Activated T-cell treated with anti-CD3 and anti-CD28 coated beads for 24 hours (primary cell): ENCODE results near the gene PTPN3.
"Not testable (repeated sequence)": the region's sequence is repeated elsewhere in the genome, so short reads cannot be mapped to it uniquely, and the experiment has no call there.

Experiments
- DNase-seq: peaks from one replicate; pipeline ENCODE4 v3.0.0-alpha.2; 2020; ENCODE audit warnings: low read depth

Gene PTPN3, protein sequence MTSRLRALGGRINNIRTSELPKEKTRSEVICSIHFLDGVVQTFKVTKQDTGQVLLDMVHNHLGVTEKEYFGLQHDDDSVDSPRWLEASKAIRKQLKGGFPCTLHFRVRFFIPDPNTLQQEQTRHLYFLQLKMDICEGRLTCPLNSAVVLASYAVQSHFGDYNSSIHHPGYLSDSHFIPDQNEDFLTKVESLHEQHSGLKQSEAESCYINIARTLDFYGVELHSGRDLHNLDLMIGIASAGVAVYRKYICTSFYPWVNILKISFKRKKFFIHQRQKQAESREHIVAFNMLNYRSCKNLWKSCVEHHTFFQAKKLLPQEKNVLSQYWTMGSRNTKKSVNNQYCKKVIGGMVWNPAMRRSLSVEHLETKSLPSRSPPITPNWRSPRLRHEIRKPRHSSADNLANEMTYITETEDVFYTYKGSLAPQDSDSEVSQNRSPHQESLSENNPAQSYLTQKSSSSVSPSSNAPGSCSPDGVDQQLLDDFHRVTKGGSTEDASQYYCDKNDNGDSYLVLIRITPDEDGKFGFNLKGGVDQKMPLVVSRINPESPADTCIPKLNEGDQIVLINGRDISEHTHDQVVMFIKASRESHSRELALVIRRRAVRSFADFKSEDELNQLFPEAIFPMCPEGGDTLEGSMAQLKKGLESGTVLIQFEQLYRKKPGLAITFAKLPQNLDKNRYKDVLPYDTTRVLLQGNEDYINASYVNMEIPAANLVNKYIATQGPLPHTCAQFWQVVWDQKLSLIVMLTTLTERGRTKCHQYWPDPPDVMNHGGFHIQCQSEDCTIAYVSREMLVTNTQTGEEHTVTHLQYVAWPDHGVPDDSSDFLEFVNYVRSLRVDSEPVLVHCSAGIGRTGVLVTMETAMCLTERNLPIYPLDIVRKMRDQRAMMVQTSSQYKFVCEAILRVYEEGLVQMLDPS

DNA sequence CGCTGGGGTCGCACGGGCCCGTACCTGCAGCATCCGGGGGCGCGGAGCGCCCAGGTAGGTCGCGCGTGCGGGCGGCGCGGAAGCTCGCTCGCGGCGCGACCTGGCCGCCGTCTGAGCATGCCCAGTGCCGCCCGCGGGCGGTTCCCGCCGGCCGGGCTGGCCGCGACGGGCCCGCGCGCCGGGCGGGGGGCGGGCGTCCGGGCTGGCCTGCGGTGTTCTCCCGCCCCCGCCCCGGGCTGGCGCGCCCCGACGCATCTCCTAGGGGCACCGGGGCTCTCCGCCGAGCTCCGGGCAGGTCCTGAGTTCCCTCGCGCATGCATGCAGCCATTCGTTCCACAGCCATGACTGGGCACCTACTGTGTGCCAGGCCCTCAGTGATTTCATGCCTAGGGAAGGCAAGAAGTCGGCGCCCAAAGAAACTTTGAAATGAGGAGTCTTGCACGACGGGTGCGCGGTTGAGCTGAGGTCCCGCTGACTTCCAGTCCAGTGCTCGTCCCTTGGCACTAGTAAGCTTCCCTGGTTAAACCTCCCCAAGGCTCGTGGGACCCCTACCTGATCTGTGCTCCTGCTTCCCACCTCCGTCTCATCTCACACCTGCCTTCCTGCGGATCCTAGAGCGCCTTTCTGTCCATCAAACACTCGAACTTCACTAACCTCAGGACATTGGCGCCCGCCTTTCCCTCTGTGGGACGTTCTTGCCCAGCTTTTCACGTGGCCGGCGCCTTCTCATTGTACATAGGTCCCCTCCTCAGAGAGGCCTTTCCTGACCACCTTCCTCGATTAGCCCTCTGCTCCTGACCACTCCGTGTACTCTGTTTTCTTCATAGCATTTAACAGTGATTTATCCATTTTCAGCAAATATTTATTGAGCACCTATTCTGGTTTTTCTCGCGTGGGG, at the start of gene PTPN3:
Gene PTPN3 (minus strand): TSS at position 113 of the 898 bp plus-strand sequence. CDS start 34,873 bp downstream, outside the sequence.
- no peak for DNase-seq

DNA sequence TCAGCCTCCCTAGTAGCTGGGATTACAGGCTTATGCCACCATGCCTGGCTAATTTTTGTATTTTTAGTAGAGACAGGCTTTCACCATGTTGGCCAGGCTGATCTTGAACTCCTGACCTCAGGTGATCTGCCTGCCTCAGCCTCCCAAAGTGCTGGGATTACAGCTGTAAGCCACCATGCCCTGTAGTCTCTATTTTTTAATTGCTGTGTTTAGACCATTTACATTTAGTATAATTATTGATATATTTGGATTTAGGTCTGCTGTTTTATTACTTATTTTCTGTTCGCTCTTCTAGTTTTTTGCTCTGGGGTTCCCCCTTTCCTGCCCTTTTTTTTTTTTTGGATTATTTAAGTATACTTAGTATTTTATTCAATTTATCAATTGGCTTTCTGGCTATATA, 46.8 kb upstream of the PTPN3 start:
- DNase-seq = not testable (repeated sequence)

DNA sequence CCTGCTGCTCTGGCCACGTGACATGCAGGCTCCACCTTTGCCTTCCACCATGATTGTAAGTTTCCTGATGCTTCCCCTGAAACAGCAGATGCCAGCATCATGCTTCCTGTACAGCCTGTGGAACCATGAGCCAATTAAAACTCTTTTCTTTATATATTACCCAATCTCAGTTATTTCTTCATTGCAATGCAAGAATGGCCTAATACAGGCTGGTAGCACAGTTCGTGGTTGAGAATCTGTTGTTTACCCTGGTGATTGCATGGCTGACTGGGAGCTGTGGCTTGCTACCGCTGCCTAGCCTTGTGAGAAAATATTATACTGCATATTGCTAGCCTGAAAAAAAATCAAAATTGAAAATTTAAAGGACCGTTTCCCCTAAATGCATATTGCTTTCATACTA, 44.8 kb upstream of the PTPN3 start:
- no peak for DNase-seq

DNA sequence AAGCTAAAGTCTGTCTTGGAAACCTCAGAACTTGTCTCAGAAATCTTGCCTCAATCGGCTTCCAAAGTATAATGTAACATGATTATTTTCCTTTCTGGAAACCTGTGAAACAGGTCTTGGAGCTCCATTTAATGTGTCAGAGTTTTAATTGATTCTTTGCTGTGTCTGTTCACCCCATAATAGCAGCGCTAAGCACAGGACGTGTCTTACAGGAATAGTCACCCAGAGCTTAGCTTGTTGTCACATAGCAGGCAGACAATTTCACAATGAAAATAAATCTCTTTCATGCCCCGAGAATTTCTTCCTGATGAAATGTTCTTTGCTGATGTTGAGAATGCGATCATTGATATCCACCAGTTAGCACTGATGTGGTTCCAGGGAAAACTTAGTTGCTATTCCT, 40.2 kb upstream of the PTPN3 start:
- no peak for DNase-seq

DNA sequence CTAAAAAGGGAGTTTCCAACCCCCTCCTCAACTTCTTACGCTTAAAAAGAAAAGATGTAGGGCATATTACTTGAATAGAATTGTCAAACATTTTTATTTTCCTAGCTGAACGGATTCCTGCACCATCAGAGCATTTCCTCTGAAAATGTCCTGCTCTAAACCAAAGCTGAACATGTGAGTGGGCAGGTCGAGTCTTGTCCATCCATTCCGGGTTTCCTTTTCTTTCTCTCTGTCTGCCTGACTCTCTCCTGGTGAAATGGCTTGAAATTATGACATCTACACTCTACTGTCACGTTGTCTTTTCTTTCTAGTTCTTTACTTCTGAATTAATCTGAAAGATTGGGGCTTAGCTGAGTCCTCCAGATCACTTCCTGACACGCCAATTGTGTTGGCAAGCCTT, 39.2 kb upstream of the PTPN3 start:
- DNase-seq = no peak

DNA sequence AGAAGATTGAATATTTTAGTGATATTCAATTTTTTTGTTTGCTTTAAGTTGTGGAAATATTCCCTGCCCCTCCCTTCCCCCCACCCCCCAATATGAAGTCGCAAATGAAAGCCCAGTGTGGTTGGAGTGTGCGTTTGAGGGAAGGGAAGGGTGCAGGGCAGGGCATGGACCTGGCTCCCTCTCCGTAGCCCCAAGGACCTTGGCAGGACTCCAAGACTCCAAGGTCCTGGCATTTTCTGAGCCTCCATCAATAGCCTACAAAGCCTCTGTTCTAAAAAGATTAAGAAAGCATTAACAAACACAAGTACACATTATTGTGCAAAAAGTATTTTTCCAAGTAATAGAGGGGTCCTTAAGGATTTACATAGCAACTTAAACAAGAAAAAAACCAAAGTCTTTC, 38.8 kb upstream of the PTPN3 start:
- no peak for DNase-seq

DNA sequence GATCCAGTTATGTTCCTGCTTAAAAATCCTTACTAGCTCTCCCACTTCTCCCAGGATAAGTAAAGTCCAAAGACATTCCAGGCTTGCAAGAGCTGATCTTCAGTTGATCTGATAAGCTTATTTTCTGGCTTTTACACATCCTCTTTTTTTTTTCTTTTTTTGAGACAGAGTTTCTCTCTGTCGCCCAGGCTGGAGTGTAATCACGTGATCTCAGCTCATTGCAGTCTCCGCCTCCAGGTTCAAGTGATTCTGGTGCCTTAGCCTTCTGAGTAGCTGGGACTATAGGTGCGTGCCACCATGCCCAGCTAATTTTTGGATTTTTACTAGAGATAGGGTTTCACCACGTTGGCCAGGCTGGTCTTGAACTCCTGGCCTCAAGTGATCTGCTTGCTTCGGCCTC, 37.3 kb upstream of the PTPN3 start:
- no peak for DNase-seq

DNA sequence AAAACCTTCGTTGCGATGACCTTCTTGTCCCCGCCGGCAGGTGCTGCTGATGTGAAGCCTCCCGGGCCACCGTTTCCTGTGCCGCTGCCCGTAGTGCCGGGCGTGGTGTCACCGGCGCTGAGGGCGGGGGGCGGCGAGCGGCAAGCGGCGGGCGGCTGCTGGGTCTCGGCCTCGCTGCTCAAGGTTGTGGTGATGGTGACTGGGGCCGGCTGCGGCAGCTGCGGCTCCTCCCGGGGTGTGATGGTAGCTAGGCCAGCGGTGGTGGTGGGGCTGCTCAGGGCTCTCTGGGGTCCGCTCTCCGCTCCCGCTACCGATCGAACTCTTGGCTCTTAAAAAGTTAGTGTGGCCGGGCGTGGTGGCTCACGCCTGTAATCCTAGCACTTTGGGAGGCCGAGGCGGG, 36.0 kb upstream of the PTPN3 start:
- DNase-seq = no peak

DNA sequence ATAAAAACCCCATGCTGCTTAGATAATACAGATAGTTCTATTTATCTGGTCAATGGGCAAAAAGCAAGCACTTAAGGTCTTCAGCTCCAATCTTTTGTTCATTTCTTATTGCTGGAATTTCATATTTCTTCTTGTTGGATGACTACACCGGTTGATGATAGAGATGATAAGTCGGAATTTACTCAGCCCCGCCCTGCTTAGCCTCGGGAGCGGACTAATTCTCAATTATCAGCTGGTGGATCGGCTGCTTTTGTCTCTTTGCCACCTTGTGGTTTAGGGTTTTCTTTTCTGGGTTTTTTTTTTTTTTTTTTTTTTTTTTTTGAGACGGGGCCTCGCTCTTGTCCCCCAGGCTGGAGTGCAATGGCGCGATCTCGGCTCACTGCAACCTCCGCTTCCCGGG, 34.5 kb upstream of the PTPN3 start:
- not testable (repeated sequence) for DNase-seq

DNA sequence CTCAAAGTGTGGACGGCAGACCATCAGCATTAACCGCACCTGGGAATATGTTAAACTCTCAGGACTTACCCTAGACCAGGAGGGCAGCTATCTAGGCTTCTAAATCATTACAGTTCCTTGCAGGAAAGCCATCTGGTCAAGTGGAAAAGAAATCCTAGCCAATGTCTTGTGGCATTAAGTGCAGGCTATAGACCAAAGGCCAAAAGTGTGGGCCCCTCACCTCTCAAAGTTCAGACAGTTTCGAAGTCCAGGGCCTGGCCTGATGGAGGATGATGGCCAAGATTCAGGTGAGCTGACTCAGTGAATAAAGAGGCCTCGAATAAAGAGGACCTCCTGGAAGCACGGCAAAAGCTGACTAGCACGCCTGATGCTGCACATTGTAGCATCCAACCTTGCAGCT, 24.0 kb upstream of the PTPN3 start:
- DNase-seq = no peak

DNA sequence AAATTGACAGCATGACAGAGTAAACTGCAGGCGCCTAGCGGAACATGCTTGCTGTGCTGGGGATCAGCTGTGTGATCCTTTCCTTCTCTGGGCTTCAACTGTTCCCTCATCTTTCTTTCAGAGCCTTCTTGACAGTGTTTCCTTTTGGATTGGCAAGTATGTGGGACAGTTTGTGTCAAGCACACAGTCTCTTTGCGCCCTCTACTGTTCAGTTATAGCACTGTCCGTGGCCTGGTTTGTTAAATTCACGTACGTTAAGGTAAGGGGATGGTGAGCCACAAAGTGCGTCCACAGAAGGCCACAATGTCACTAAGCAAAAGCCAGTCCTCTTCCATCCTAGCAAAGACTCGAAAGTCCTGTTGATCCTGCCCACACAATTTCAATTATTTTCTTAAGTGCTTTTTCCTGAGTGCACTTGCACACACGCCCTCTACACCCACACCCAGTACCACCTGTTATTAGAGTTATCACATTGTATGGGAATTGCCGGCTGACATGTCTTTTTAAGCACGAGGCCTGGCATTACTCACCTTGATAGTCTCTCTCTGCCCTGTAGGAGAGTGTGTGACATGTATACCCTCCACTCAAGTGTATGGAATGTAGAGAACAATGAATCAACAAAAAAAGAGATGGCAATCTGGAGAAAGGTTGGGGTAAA, 22.5 kb upstream of the PTPN3 start:
- peak; percentile 20 for DNase-seq

DNA sequence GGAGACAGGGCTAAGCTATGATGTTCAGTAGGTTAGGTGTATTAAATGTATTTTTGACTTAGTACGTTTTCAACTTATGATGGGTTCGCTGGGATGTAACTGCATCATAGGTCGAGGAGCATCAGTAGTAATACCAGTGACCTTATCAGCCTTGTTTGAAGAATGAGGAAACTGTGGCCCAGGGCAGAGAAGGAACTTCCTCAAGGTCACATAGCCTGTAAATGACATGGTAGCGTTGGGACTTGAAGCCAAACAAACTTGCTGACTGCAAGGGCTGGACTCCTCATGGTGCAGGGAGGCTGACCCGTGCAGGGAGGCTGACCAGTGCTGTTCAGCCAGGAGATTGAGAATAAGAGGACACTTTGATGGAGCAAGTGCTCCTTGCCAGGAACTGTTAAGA, 21.3 kb upstream of the PTPN3 start:
- no peak for DNase-seq

DNA sequence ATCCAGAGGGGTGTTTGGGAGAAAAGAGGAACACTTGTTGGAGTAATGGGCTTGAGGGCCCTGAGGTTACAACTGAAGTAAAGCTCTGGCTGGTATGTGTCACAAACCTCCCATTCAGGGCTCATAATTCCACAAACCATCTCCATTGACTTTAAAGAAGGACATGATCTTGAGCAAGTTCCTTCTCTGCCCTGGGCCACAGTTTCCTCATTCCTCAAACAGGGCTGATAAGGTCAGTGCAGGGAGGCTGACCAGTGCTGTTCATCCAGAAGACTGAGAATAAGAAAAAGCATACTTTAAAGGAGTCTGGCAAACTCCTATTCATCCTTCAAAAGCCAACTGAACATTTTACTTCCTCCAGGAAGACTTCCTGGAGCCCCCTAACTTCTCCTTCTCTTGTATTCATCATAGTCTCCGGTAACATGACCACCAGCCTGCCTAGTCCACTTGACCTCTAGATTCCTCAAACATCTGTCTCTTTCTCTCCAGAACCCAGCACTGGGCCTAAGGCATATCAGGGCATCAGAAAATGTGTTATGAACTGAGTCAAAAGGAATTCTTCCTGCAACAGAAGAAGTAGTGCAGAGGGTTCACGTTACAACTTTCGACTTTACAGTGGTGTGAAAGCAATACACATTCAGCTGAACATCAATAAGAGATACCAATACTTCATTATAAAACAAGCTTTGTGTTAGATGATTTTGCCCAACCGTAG, 20.7 kb upstream of the PTPN3 start:
- no peak for DNase-seq

DNA sequence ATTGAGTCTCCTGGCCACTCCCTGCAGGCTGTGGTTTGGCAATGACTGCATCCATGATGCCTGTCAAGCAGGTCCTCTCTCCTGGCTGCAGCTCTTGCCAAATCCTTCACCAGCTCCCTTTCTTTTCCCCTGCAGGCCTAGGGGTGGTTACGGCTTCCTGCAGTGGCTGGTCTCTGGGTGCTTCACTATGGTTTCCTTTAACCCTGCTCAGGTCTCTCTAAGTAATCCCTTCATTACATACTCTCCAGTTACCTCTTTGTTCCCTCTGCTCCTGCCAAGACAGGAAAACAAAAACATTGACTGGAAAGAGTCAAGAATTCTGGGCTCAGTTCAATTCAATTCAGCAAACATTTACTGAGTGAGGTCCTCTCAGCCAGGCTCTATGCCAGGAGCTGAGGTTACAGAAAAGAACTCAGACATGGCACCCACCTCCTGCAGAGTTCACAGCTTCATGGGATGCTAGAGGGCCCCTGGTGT, 19.8 kb upstream of the PTPN3 start:
- DNase-seq = no peak

DNA sequence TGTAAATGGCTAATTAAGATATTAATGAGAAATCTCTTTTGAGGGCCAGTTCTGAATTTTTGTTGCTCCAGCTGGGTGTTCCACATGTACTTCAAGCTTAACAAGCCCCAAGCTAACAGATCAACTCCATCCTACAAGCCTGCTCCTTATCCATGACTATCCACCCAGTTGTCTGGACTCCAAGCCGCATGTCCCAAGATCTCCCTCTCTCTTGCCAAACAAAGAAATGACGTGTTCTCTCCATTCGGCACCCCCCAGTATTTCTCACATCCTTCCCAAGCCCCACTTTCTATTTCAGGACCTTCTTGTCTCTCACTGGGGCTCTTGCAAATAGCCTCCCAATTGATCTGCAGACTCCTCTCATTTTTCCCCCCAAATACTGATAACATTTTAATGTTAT, 15.8 kb upstream of the PTPN3 start:
- no peak for DNase-seq

DNA sequence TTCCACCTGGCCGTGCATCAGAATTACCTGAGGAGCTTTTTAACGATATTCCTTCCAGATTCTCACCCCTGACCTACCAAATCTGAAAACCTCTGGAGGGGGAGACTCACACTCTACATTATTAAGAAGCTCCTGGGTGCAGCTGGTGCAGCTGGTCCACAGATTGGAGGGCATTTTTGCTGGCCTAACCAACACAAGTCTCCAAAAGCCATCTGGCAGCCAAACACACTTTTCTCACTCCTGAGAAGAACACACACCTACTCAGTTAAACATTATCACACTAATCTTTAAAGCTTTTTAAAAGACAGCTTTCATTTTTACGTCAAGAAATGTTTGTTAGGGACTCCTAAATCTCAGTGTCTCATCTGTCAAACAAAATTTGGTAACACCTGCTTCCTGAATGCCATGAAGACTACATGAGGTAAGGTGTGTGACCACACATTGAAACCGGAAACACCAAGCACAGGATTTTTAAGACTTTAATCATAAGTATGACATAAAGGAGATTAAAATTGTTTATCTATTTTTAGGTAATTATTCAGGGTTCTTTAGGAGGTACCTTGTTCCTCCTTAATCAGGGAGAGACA, 14.2 kb upstream of the PTPN3 start:
- no peak for DNase-seq

DNA sequence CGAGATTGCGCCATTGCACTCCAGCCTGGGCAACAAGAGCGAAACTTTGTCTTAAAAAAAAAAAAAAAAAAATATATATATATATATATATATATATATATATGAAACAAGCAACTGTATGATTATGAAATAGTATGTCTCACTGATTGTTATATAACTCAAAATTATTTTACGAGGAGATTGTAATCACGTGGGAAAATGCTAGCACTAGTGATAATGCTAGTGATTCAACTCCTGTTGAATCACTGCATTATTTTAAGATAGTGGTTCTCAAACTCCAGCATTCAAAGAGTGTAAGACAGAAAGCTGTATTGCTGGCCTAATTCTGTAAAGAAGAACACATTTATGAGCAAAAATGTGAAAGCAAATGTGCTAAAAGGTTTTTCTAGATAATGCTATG, 12.4 kb upstream of the PTPN3 start:
- no peak for DNase-seq

DNA sequence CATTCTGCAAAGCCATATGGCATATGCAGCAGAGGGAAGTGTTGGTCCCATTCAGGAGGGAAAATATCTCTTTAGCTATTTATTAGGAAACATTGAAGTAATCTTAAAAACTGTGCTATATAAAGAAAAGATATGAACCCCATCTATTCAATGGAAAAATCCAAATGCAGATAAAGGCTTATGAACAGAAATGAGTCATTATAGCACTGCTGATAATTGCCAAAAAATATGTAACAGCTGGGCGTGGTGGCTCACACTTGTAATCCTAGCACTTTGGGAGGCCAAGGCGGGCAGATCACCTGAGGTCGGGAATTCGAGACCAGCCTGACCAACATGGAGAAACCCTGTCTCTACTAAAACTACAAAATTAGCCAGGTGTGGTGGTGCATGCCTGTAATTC, 11.9 kb upstream of the PTPN3 start:
- DNase-seq = not testable (repeated sequence)

DNA sequence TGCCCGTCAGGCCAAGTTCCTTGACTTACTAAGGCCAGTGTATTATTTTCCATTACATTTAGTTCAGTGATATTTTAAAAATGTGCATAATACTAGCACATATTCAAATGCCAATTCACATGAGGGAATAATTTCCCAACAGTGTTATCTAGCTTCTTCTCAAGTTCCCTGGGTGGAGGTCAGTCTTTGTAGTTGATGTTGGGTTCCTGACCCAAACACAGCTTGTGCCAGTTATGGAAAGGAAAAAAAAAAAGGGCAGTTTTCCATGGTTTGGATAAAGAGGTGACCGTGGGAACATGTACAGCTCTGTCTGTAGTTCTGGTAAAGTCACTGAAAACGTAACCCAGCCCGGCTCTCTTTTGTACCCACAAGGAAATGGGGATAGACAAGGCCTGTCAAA, 11.5 kb upstream of the PTPN3 start:
- DNase-seq = no peak

DNA sequence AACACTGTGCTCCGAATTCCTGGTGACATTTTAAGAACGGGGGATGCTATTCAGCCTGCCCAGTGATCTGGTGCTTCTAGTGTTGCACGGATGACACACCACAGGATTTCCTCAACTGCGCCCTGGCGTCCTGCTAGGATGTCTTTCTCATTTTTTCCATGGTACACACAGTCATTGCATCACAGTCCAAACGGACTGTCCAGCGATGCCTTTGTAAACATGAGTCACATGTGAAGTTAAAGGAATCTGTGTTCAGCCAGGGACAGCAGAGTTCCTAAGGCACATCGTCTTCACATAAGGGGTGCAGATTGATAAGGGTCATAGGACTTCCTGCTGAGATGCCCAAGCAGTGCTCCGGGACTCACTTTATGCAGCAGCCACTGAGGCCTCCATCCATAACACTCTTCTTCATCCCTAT, 9.3 kb upstream of the PTPN3 start:
- DNase-seq = no peak
